Keratinocyte (primary cell): ENCODE results near the gene GNAL. TPM values are rescaled to one million over a fixed set of nuclear protein-coding genes. Genes with fewer than 3 reads are reported as not detected.

Source experiments
- DNase-seq: peaks from one replicate; pipeline ENCODE4 v3.0.0-alpha.2; 2011; ENCODE audit warnings: low read depth, missing footprints, low spot score
- FAIRE-seq: peaks from 2 replicates; lab custom pipeline; 2011; peaks lifted over from hg19 to GRCh38; lab: Jason Lieb, UNC
- H2AFZ ChIP-seq: 2 replicates; pipeline ENCODE4 v1.6.0; 2012; ENCODE audit warnings: low read length, control low read depth, inconsistent platforms; ENCODE audit not compliant: control insufficient read depth
- H3K27ac ChIP-seq: 2 replicates; pipeline ENCODE4 v1.5.1; 2011; ENCODE audit warnings: low read length; ENCODE audit not compliant: control insufficient read depth, insufficient read depth
- H3K27me3 ChIP-seq: 3 replicates; pipeline ENCODE4 v1.6.0; 2011; ENCODE audit warnings: low read length; ENCODE audit not compliant: control insufficient read depth, insufficient read depth; ENCODE audit errors: extremely low read depth
- H3K36me3 ChIP-seq, 2 experiments: 2 replicates in 1 of 2; 3 replicates in 1 of 2; pipeline ENCODE4 v1.5.1; 2011; ENCODE audit warnings: low read length in 2 of 2, mild to moderate bottlenecking in 1 of 2; ENCODE audit not compliant: control insufficient read depth in 2 of 2, insufficient read depth in 2 of 2; ENCODE audit errors: extremely low read depth in 1 of 2
- H3K4me1 ChIP-seq: 3 replicates; pipeline ENCODE4 v1.5.1; 2011; ENCODE audit warnings: low read length; ENCODE audit not compliant: control insufficient read depth, insufficient read depth; ENCODE audit errors: extremely low read depth
- H3K4me2 ChIP-seq: 3 replicates; pipeline ENCODE4 v1.6.0; 2011; ENCODE audit warnings: low read depth, low read length; ENCODE audit not compliant: control insufficient read depth, insufficient read depth; ENCODE audit errors: extremely low read depth
- H3K4me3 ChIP-seq, 3 experiments: fragments of 200-600 bp in 1 of 3; sonication (generic) in 1 of 3; 2 replicates in 2 of 3; 3 replicates in 1 of 3; pipeline ENCODE4 v1.5.1; 2011 to 2016; ENCODE audit warnings: low read length in 3 of 3, mild to moderate bottlenecking in 3 of 3, control low read depth in 2 of 3, inconsistent platforms in 1 of 3, low read depth in 1 of 3, mixed read lengths in 1 of 3, mixed run types in 1 of 3, moderate library complexity in 1 of 3; ENCODE audit not compliant: control insufficient read depth in 2 of 3, insufficient read depth in 2 of 3; ENCODE audit errors: extremely low read depth in 1 of 3
- H3K79me2 ChIP-seq: 2 replicates; pipeline ENCODE4 v1.6.0; 2012; ENCODE audit warnings: low read length; ENCODE audit not compliant: control insufficient read depth, insufficient read depth
- H3K9ac ChIP-seq: 3 replicates; pipeline ENCODE4 v1.6.0; 2011; ENCODE audit warnings: low read length; ENCODE audit not compliant: control insufficient read depth, insufficient read depth; ENCODE audit errors: extremely low read depth
- H3K9me1 ChIP-seq: 3 replicates; pipeline ENCODE4 v1.6.0; 2011; ENCODE audit warnings: low read length; ENCODE audit not compliant: control insufficient read depth, insufficient read depth; ENCODE audit errors: extremely low read depth
- H3K9me3 ChIP-seq: 2 replicates; pipeline ENCODE4 v1.5.1; 2012; ENCODE audit warnings: low read depth, low read length; ENCODE audit not compliant: control insufficient read depth
- H4K20me1 ChIP-seq: 3 replicates; pipeline ENCODE4 v1.6.0; 2011; ENCODE audit warnings: low read length; ENCODE audit not compliant: control insufficient read depth, insufficient read depth; ENCODE audit errors: extremely low read depth
- CTCF ChIP-seq, 3 experiments: IDR thresholded peaks in 1 of 3; conservative IDR thresholded peaks in 1 of 3; optimal IDR thresholded peaks in 1 of 3; 2 replicates in 2 of 3; 3 replicates in 1 of 3; pipeline versions ENCODE3 to v1.5.1; 2011; ENCODE audit warnings: low read length in 3 of 3, mild to moderate bottlenecking in 3 of 3, moderate library complexity in 2 of 3, control low read depth in 1 of 3, inconsistent platforms in 1 of 3; ENCODE audit not compliant: insufficient read depth in 2 of 3; ENCODE audit errors: extremely low read depth in 1 of 3
- EZH2 ChIP-seq: IDR thresholded peaks from one replicate; pipeline ENCODE4 v1.6.1; 2012; ENCODE audit warnings: inconsistent platforms, mild to moderate bottlenecking, low read length, moderate library complexity
- dilution Hi-C: fragments of 300-500 bp; cut with MboI; formaldehyde crosslinking; loops from one replicate; pipeline ENCODE4 v1.7.0; 2020; ENCODE audit warnings: low sequenced_read_pairs; ENCODE audit not compliant: extremely low pct_ligation_motif_present
- polyA plus RNA-seq, 5 experiments: library from polyadenylated mRNA; depleted of rRNA in 3 of 5; stranded (reverse) in 3 of 5; stranded (forward) in 1 of 5; unstranded in 1 of 5; fragments of >200 nt; gene quantifications; 1 replicate in 1 of 5; 2 replicates in 3 of 5; 3 replicates in 1 of 5; pipeline versions ENCODE4 v1.2.1 to v1.2.3, GENCODE V29; 2011 to 2012; ENCODE audit warnings: missing spikeins in 2 of 5, low read depth in 1 of 5, low replicate concordance in 1 of 5

Gene GNAL
- polyA plus RNA-seq, 1 donor (not counting 4 experiments of a cell fraction or from before 2014, with no cell fraction given): 30.0 TPM

GRCh38 chr18:11789716-11790510, 100.8 kb downstream of the GNAL start:
- TF ChIP-seq EZH2 (no peak), CTCF (optimal IDR thresholded peaks at IDR 0.05 in 1 of 3, IDR thresholded peaks at IDR 0.05 in 1 of 3, conservative IDR thresholded peaks at IDR 0.05 in 1 of 3; ENCODE audit: extremely low read depth in 1 of 3, insufficient read depth in 2 of 3, low read length in 3 of 3) (no peak)
- H3K4me3 ChIP-seq: no peak overlapping the region
- H3K4me1 ChIP-seq: peaks cover 3% of the 10 kb centered on the region
- no peaks in the 10 kb centered on the region for H3K9me3 ChIP-seq
- no peak overlapping the region for H3K4me2 ChIP-seq
- no peak overlapping the region for H3K27ac ChIP-seq
- no peak overlapping the region for H3K9ac ChIP-seq
- H3K9me1 ChIP-seq: no peaks in the 10 kb centered on the region
- dilution Hi-C loops: no loop called here
- H3K36me3 ChIP-seq: no peaks in the 10 kb centered on the region
- H3K79me2 ChIP-seq: no peaks in the 10 kb centered on the region
- H3K27me3 ChIP-seq: no peaks in the 10 kb centered on the region
- no peak overlapping the region for H2AFZ ChIP-seq
- H4K20me1 ChIP-seq: no peaks in the 10 kb centered on the region
- DNase-seq (no peak), FAIRE-seq (no peak)

DNA sequence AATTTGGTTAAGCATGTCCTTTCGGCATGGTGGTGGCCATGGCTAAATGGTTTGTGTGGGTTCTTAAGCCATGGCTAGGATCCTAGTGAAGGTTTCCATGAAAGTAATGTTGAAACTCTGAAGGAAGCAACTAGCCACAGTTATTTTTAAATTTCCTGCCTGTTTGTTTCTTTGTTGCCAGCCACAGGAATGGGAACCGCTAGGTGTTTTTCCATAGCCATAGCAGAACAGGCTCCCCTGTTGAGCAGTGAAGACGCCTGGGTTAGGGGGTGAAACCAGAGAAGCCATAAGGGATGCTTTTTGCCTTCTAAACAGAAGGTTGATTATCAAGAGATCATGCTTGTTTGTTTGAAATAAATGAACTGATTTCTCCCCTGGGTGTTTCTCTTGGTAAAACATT, 102.1 kb downstream of the GNAL start:
- Histone ChIP-seq H3K4me1 (peaks cover 3% of the 10 kb centered on the region), H3K9me3 (no peaks in the 10 kb centered on the region), H3K9ac (no peak overlapping the region), H4K20me1 (no peaks in the 10 kb centered on the region), H3K27ac (no peak overlapping the region), H3K36me3 (no peaks in the 10 kb centered on the region), H3K9me1 (no peaks in the 10 kb centered on the region), H2AFZ (no peak overlapping the region), H3K4me3 (no peak overlapping the region), H3K27me3 (no peaks in the 10 kb centered on the region), H3K4me2 (no peak overlapping the region), H3K79me2 (no peaks in the 10 kb centered on the region)
- FAIRE-seq: no peak
- no peak for DNase-seq
- TF ChIP-seq EZH2 (no peak), CTCF (optimal IDR thresholded peaks at IDR 0.05 in 1 of 3, IDR thresholded peaks at IDR 0.05 in 1 of 3, conservative IDR thresholded peaks at IDR 0.05 in 1 of 3; ENCODE audit: extremely low read depth in 1 of 3, insufficient read depth in 2 of 3, low read length in 3 of 3) (no peak)
- dilution Hi-C loops: no loop called here
